ENCODE measurements around the gene GTF2A2. TPM values are rescaled to one million over a fixed set of nuclear protein-coding genes. Genes with fewer than 3 reads are reported as not detected.

Gene GTF2A2
- polyA plus RNA-seq, 3 donors = 126 to 166 (median 133) TPM

GRCh38 chr15:59703979-59704796 lies 46.9 kb upstream of the GTF2A2 start:
- peaks cover 3% of the 10 kb centered on the region for H3K4me1 Mint-ChIP-seq
- H3K27ac ChIP-seq (ENCODE audit: low read depth in 1 of 2, low read length in 2 of 2) = no peak overlapping the region
- no peaks in the 10 kb centered on the region for H4K20me1 ChIP-seq (ENCODE audit: insufficient read depth, low read length)
- H2AFZ ChIP-seq (ENCODE audit: insufficient read depth, low read depth, low read length, poor library complexity, severe bottlenecking) = no peak overlapping the region
- no peaks in the 10 kb centered on the region for H3K36me3 ChIP-seq (replicated peaks in 1 of 2; ENCODE audit: control insufficient read depth in 1 of 2, insufficient read depth in 2 of 2, low read length in 2 of 2)
- no peaks in the 10 kb centered on the region for H3K27me3 ChIP-seq (ENCODE audit: control insufficient read depth in 2 of 2, insufficient read depth in 2 of 2, low read length in 2 of 2)
- no peak overlapping the region for H3K4me2 ChIP-seq (replicated peaks; ENCODE audit: extremely low read depth, low read length, poor library complexity, severe bottlenecking)
- no peaks in the 10 kb centered on the region for H3K36me3 Mint-ChIP-seq
- no peak for DNase-seq
- peaks cover 0 to 4% (median 0%) of the 10 kb centered on the region in 3 donors for H3K27me3 Mint-ChIP-seq (ENCODE audit: low read depth in 3 of 3)
- no peak for TF ChIP-seq CTCF (IDR thresholded peaks at IDR 0.05)
- H3K79me2 ChIP-seq (ENCODE audit: insufficient read depth, low read length) = no peaks in the 10 kb centered on the region
- peaks cover 0 to 5% (median 2%) of the 10 kb centered on the region in 7 donors for H3K9me3 Mint-ChIP-seq
- no peak overlapping the region for H3K4me3 ChIP-seq (replicated peaks in 1 of 3; ENCODE audit: low read depth in 2 of 3, low read length in 3 of 3)
- no peak overlapping the region for H3K9ac ChIP-seq (ENCODE audit: insufficient read depth, low read length, poor library complexity, severe bottlenecking)
- intact Hi-C loops (cut with micrococcal nuclease) = no loop called here
- H3K9me3 ChIP-seq (replicated peaks in 1 of 2; ENCODE audit: control insufficient read depth in 1 of 2, insufficient read depth in 1 of 2, low read length in 2 of 2) = no peaks in the 10 kb centered on the region
- no peaks in the 10 kb centered on the region for H3K4me1 ChIP-seq (ENCODE audit: control insufficient read depth in 1 of 2, insufficient read depth in 2 of 2, low read length in 2 of 2)
- 100% methylated on average over 1 of the region's 6 CpGs for WGBS (ENCODE audit: insufficient coverage)
- no peak overlapping the region for H3K4me3 Mint-ChIP-seq
- H3K27ac Mint-ChIP-seq = no peak overlapping the region

- no peak overlapping the region for H3K9ac ChIP-seq (ENCODE audit: insufficient read depth, low read length, poor library complexity, severe bottlenecking)
- no peaks in the 10 kb centered on the region for H3K27me3 ChIP-seq (ENCODE audit: control insufficient read depth in 2 of 2, insufficient read depth in 2 of 2, low read length in 2 of 2)
- no peak overlapping the region for H2AFZ ChIP-seq (ENCODE audit: insufficient read depth, low read depth, low read length, poor library complexity, severe bottlenecking)
- H4K20me1 ChIP-seq (ENCODE audit: insufficient read depth, low read length) = no peaks in the 10 kb centered on the region
- H3K27ac ChIP-seq (ENCODE audit: low read depth in 1 of 2, low read length in 2 of 2) = no peak overlapping the region
- no peaks in the 10 kb centered on the region for H3K9me3 ChIP-seq (replicated peaks in 1 of 2; ENCODE audit: control insufficient read depth in 1 of 2, insufficient read depth in 1 of 2, low read length in 2 of 2)
- H3K79me2 ChIP-seq (ENCODE audit: insufficient read depth, low read length) = no peaks in the 10 kb centered on the region
- no peaks in the 10 kb centered on the region for H3K36me3 Mint-ChIP-seq
- no peak overlapping the region for H3K4me2 ChIP-seq (replicated peaks; ENCODE audit: extremely low read depth, low read length, poor library complexity, severe bottlenecking)
- H3K4me3 ChIP-seq (replicated peaks in 1 of 3; ENCODE audit: low read depth in 2 of 3, low read length in 3 of 3) = no peak overlapping the region
- intact Hi-C loops (cut with micrococcal nuclease) = no loop called here
- no peaks in the 10 kb centered on the region for H3K4me1 ChIP-seq (ENCODE audit: control insufficient read depth in 1 of 2, insufficient read depth in 2 of 2, low read length in 2 of 2)
- peaks cover 0 to 2% (median 0%) of the 10 kb centered on the region in 3 donors for H3K27me3 Mint-ChIP-seq (ENCODE audit: low read depth in 3 of 3)
- peaks cover 0 to 3% (median 0%) of the 10 kb centered on the region in 7 donors for H3K9me3 Mint-ChIP-seq
- H3K4me1 Mint-ChIP-seq = peaks cover 8% of the 10 kb centered on the region
- no peak overlapping the region for H3K4me3 Mint-ChIP-seq
- no peak for DNase-seq
- no peak overlapping the region for H3K27ac Mint-ChIP-seq
- H3K36me3 ChIP-seq (replicated peaks in 1 of 2; ENCODE audit: control insufficient read depth in 1 of 2, insufficient read depth in 2 of 2, low read length in 2 of 2) = no peaks in the 10 kb centered on the region
- no peak for TF ChIP-seq CTCF (IDR thresholded peaks at IDR 0.05)
These were observed 45.0 kb upstream of the GTF2A2 start for GRCh38 chr15:59702351-59702750.
